Calu3 (cell line): Measurements from ENCODE around the gene PCIF1. TPM values are rescaled to one million over a fixed set of nuclear protein-coding genes. Genes with fewer than 3 reads are reported as not detected.
"Not testable (repeated sequence)": the region's sequence is repeated elsewhere in the genome, so short reads cannot be mapped to it uniquely, and the experiment has no call there.

Experiments
- BruUV-seq: library from RNA; stranded (reverse); fragments of 400-500 nt; replicated peaks from 2 replicates; lab custom pipeline; 2021; lab: Mats Ljungman, UMichigan
- CTCF ChIA-PET: fragments of 300-600 bp; sonication (Branson Sonifier 250); formaldehyde crosslinking; loops from one replicate; lab custom pipeline; 2022; ENCODE audit warnings: antibody characterized with exemption; lab: Charles Lee
- DNase-seq: peaks from one replicate; pipeline ENCODE4 v3.0.0; 2022
- H3K27ac Mint-ChIP-seq: one replicate; pipeline ENCODE4 v1.8.0; 2022; ENCODE audit warnings: mixed read lengths; ENCODE audit not compliant: unreplicated experiment
- H3K27me3 Mint-ChIP-seq: one replicate; pipeline ENCODE4 v1.8.0; 2022; ENCODE audit warnings: mixed read lengths; ENCODE audit not compliant: unreplicated experiment
- H3K36me3 Mint-ChIP-seq: one replicate; pipeline ENCODE4 v1.8.0; 2022; ENCODE audit warnings: mild to moderate bottlenecking, moderate library complexity, mixed read lengths; ENCODE audit not compliant: insufficient read depth, unreplicated experiment
- H3K4me1 Mint-ChIP-seq: one replicate; pipeline ENCODE4 v1.8.0; 2022; ENCODE audit warnings: mild to moderate bottlenecking, low read depth, mixed read lengths; ENCODE audit not compliant: unreplicated experiment
- H3K4me3 Mint-ChIP-seq: one replicate; pipeline ENCODE4 v1.8.0; 2022; ENCODE audit warnings: mild to moderate bottlenecking, low read depth, moderate library complexity, mixed read lengths; ENCODE audit not compliant: unreplicated experiment
- H3K9me3 Mint-ChIP-seq: one replicate; pipeline ENCODE4 v1.8.0; 2022; ENCODE audit warnings: low read depth, mixed read lengths; ENCODE audit not compliant: unreplicated experiment
- CTCF ChIP-seq: fragments of 200-600 bp; IDR thresholded peaks from one replicate; pipeline ENCODE4 v1.8.0; 2022; ENCODE audit warnings: antibody characterized with exemption; ENCODE audit not compliant: unreplicated experiment
- intact Hi-C: fragments of 100-400 bp; cut with micrococcal nuclease; formaldehyde crosslinking; loops from one replicate; pipeline ENCODE4 v1.10.0; 2022; ENCODE audit not compliant: unreplicated experiment
- total RNA-seq: library from RNA; stranded (reverse); gene quantifications from 2 replicates; pipeline ENCODE4 v1.2.3, GENCODE V29; 2022

Gene PCIF1
- total RNA-seq, 1 experiment from 2014 or later = 39.8 TPM

GRCh38 chr20:45987108-45987780, 52.8 kb downstream of the PCIF1 start:
- intact Hi-C loops = loop anchor here (2.0 to 5.0 kb wide), 2 partner anchors 26 to 100 kb away; partner anchors contain the start of gene NCOA5
- no TSS peak for BruUV-seq
- Mint-ChIP-seq H3K27me3 (peaks cover 19% of the 10 kb centered on the region), H3K27ac (no peak overlapping the region), H3K36me3 (peaks cover 4% of the 10 kb centered on the region), H3K9me3 (no peaks in the 10 kb centered on the region), H3K4me1 (peaks cover 10% of the 10 kb centered on the region), H3K4me3 (no peak overlapping the region)
- DNase-seq = peak; percentile 96
- TF ChIP-seq CTCF = peak; percentile 97
- CTCF ChIA-PET = interaction anchor here (0.6 to 2.5 kb wide), 20 partner anchors 8 to 688 kb away, joined by 3 to 26 read pairs (median 5); partner anchors contain the start of gene ZNF335

GRCh38 chr20:45988830-45989229, 54.3 kb downstream of the PCIF1 start:
- intact Hi-C loops = loop anchor here (5.0 kb wide), 1 partner anchor 98 kb away; the partner anchor contains the start of gene NCOA5
- H3K36me3 Mint-ChIP-seq = peaks cover 11% of the 10 kb centered on the region
- DNase-seq, H3K9me3 Mint-ChIP-seq, H3K4me3 Mint-ChIP-seq, BruUV-seq, H3K27ac Mint-ChIP-seq: not testable (repeated sequence)
- peaks cover 19% of the 10 kb centered on the region for H3K27me3 Mint-ChIP-seq
- CTCF ChIA-PET = interaction anchor here (0.7 to 2.5 kb wide), 5 partner anchors 13 to 162 kb away, joined by 5 to 17 read pairs (median 7); partner anchors contain the start of gene TNNC2
- peaks cover 12% of the 10 kb centered on the region for H3K4me1 Mint-ChIP-seq

- no peak overlapping the region for H3K4me3 Mint-ChIP-seq
- CTCF ChIA-PET = interaction anchor here (0.7 kb wide), 1 partner anchor 698 kb away, joined by 5 read pairs; no protein-coding TSS in a partner anchor
- H3K27me3 Mint-ChIP-seq = peaks cover 7% of the 10 kb centered on the region
- H3K9me3 Mint-ChIP-seq = no peaks in the 10 kb centered on the region
- no peak for TF ChIP-seq CTCF
- no peak for DNase-seq
- no peak overlapping the region for H3K27ac Mint-ChIP-seq
- intact Hi-C loops = no loop called here
- no TSS peak for BruUV-seq
- H3K36me3 Mint-ChIP-seq = peaks cover 11% of the 10 kb centered on the region
- H3K4me1 Mint-ChIP-seq = peaks cover 33% of the 10 kb centered on the region
These were observed 57.1 kb downstream of the PCIF1 start for GRCh38 chr20:45991616-45992015.

GRCh38 chr20:45993197-45993951, 58.9 kb downstream of the PCIF1 start:
- TF ChIP-seq CTCF = no peak
- DNase-seq = peak; percentile 94
- BruUV-seq = no TSS peak
- H3K36me3 Mint-ChIP-seq = peaks cover 7% of the 10 kb centered on the region
- H3K4me3 Mint-ChIP-seq = no peak overlapping the region
- intact Hi-C loops = no loop called here
- peak overlapping the region; percentile 8 for H3K27ac Mint-ChIP-seq
- peaks cover 15% of the 10 kb centered on the region for H3K27me3 Mint-ChIP-seq
- no peaks in the 10 kb centered on the region for H3K9me3 Mint-ChIP-seq
- peaks cover 33% of the 10 kb centered on the region for H3K4me1 Mint-ChIP-seq
- CTCF ChIA-PET = interaction anchor here (1.3 to 1.4 kb wide), 2 partner anchors 10 to 29 kb away, joined by 4 to 7 read pairs; no protein-coding TSS in a partner anchor
